ENCODE measurements around the gene ASF1B. TPM values are rescaled to one million over a fixed set of nuclear protein-coding genes. Genes with fewer than 3 reads are reported as not detected.

The ASF1B gene
- total and polyA plus RNA-seq, 2 experiments from 2014 or later, result 21.8 to 27.5 TPM

DNA sequence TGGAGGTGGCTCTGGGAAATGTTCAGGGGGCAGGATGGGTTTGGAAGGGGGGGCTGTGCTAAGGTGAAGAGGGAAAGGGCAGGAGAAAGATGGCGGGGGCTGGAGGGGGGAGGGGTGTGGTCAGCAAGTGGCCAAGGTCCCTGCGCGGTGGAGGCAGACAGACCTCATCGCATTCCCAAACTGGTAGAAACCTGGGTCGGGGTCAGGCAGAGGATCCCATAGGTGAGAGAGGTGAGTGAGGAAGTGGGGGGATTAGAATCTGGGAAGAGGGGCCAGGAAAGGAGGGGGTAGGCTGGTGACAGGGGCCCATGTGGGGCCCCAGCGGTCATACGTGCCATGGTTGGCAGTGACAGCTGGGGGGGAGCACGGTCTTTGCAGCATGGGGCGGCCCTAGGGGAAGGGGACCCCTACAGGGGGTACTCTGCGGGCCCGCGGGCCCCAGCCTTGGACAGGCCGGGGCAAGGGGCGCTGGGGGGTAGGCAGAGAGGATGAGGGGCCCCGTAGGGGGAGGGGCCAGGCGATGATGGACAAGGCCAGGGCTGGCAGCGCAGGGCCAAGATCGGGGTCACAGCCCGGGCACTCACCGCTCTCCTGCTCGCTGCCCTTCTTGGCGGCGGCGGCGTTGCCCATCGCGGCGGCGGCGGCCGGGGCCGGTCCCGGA, 19.3 kb downstream of the ASF1B start:
- TF ChIP-seq, protein P1, sequence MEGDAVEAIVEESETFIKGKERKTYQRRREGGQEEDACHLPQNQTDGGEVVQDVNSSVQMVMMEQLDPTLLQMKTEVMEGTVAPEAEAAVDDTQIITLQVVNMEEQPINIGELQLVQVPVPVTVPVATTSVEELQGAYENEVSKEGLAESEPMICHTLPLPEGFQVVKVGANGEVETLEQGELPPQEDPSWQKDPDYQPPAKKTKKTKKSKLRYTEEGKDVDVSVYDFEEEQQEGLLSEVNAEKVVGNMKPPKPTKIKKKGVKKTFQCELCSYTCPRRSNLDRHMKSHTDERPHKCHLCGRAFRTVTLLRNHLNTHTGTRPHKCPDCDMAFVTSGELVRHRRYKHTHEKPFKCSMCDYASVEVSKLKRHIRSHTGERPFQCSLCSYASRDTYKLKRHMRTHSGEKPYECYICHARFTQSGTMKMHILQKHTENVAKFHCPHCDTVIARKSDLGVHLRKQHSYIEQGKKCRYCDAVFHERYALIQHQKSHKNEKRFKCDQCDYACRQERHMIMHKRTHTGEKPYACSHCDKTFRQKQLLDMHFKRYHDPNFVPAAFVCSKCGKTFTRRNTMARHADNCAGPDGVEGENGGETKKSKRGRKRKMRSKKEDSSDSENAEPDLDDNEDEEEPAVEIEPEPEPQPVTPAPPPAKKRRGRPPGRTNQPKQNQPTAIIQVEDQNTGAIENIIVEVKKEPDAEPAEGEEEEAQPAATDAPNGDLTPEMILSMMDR (IDR thresholded peaks at IDR 0.05; ENCODE audit: low read depth, low read length), result no peak
- DNase-seq (ENCODE audit: low read depth in 1 of 2, low spot score in 1 of 2), result no peak

DNA sequence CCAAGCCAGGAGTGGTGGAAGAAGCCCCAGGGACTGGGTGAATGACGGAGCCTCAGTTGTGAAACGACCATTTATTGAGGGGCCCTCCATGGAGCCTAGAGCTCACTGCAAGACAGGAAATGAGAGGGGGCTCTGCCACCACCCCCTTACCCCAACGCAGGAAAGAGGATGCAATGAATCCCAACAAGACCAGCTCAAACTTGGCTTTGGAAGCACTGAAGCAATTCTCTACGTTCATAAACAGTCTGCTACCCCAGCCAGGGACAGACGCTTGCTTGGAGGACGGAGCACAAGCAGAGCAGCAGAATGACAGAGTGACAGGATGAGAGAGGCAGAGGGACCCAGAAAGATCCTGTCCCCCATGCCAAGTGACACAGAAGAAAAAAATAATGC, 19.9 kb downstream of the ASF1B start:
- DNase-seq (ENCODE audit: low read depth in 1 of 2, low spot score in 1 of 2), result no peak
- TF ChIP-seq, protein P1 (IDR thresholded peaks at IDR 0.05; ENCODE audit: low read depth, low read length), result no peak
- Histone ChIP-seq H3K36me3 (no peaks in the 10 kb centered on the region), H3K27ac (peak overlapping the region; percentile 75), H3K4me3 (peak overlapping the region; percentile 85), H3K9me3 (ENCODE audit: low read depth) (no peaks in the 10 kb centered on the region), H3K27me3 (no peaks in the 10 kb centered on the region), H3K4me1 (ENCODE audit: low read depth) (peaks cover 48% of the 10 kb centered on the region)

More for the DNA sequence above, 19.3 kb downstream of the ASF1B start:
- Histone ChIP-seq H3K4me3 (peak overlapping the region; percentile 85), H3K27ac (peak overlapping the region; percentile 75), H3K9me3 (ENCODE audit: low read depth) (no peaks in the 10 kb centered on the region), H3K36me3 (no peaks in the 10 kb centered on the region), H3K4me1 (ENCODE audit: low read depth) (peaks cover 48% of the 10 kb centered on the region), H3K27me3 (no peaks in the 10 kb centered on the region)

DNA sequence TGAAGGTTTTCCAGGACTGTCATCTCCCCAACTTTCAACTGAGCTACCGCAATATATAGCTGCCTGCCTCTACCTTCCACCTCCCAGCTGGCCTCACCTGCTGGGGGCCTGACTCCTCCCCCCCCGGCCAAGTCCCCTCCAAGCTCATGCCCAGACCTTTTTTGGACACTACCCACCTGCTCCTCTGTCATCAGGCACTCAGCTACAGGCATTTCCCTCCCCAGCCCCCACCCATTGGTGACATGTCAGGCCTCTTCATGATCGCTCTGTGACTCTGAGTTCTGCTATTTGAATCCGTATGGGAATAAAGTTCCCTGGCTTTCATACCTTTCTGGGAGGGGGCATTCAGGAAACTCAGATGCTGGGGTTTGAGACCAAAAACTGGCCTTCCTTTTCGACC, 20.6 kb downstream of the ASF1B start:
- Histone ChIP-seq H3K9me3 (ENCODE audit: low read depth) (no peaks in the 10 kb centered on the region), H3K27me3 (no peaks in the 10 kb centered on the region), H3K36me3 (no peaks in the 10 kb centered on the region), H3K4me3 (peak overlapping the region; percentile 85), H3K27ac (peak overlapping the region; percentile 75), H3K4me1 (ENCODE audit: low read depth) (peaks cover 48% of the 10 kb centered on the region)
- DNase-seq (ENCODE audit: low read depth in 1 of 2, low spot score in 1 of 2), result no peak
- TF ChIP-seq, protein P1 (IDR thresholded peaks at IDR 0.05; ENCODE audit: low read depth, low read length), result no peak

DNA sequence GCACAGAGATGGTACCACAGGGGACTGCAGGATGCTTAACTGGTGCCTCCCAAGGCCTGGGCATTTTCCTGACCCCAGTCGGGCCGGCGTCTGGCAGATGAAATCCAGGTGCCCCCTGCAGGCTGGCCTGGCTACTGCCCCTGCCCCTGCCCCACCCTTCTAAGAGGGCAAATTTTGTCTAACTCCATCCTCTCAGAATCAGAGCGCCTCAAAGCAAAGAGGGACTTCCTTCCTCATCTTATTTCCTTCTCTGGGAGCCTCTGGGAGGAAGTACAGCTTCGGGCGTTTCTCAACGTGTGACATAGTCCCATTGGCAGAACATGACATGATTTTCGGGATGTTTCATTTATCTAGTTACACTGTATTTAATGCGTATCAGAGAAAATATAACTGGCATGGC, 21.5 kb downstream of the ASF1B start:
- Histone ChIP-seq H3K4me3 (no peak overlapping the region), H3K27me3 (no peaks in the 10 kb centered on the region), H3K4me1 (ENCODE audit: low read depth) (peaks cover 46% of the 10 kb centered on the region), H3K9me3 (ENCODE audit: low read depth) (no peaks in the 10 kb centered on the region), H3K27ac (no peak overlapping the region), H3K36me3 (no peaks in the 10 kb centered on the region)
- DNase-seq (ENCODE audit: low read depth in 1 of 2, low spot score in 1 of 2), result peak; percentile 39 to 44
- TF ChIP-seq, protein P1 (IDR thresholded peaks at IDR 0.05; ENCODE audit: low read depth, low read length), result peak; percentile 52

DNA sequence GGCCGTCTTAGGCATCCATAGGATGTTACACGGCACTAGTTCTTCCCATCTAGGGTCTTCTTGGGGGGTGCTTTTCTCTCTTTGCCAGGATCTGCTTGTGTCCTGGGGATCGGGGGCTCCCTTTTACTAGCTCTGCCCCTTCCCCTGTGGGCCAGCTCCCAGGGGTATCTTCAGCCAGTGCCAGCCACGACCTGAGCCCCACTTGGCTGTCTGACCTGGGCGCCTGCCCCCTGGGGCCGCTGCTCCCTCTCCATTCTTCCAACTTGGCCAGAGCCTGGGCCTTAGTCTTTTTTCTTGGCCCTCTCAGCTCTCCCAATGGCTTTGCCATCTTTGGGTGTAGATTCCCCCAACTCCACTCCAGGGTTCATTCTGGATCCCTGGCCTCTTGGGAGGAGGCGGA, 21.9 kb downstream of the ASF1B start:
- Histone ChIP-seq H3K27ac (no peak overlapping the region), H3K36me3 (no peaks in the 10 kb centered on the region), H3K9me3 (ENCODE audit: low read depth) (no peaks in the 10 kb centered on the region), H3K27me3 (no peaks in the 10 kb centered on the region), H3K4me3 (no peak overlapping the region), H3K4me1 (ENCODE audit: low read depth) (peaks cover 42% of the 10 kb centered on the region)
- no peak for DNase-seq (ENCODE audit: low read depth in 1 of 2, low spot score in 1 of 2)
- TF ChIP-seq, protein P1 (IDR thresholded peaks at IDR 0.05; ENCODE audit: low read depth, low read length), result no peak

Data from cardiac muscle cell (in vitro differentiated cells and primary cell).